Measurements from ENCODE around the gene CABP5.

- TF ChIP-seq CTCF (IDR thresholded peaks at IDR 0.05; ENCODE audit: low read length) (no peak), EZH2 (IDR thresholded peaks at IDR 0.05; ENCODE audit: borderline replicate concordance, low read length) (no peak)
Measured at GRCh38 chr19:48090281-48090802, 46.5 kb upstream of the CABP5 start.
